VCaP (cell line): Measurements from ENCODE around the gene NT5DC3.

Experiments
- H3K27ac ChIP-seq: fragments of 450-650 bp; 2 replicates; pipeline ENCODE4 v1.5.1; 2017
- TF ChIP-seq, protein P1 (sequence below): fragments of 450-650 bp; conservative IDR thresholded peaks from 2 replicates; pipeline ENCODE4 v1.5.1; 2017; ENCODE audit warnings: mild to moderate bottlenecking, moderate library complexity

Gene NT5DC3

DNA sequence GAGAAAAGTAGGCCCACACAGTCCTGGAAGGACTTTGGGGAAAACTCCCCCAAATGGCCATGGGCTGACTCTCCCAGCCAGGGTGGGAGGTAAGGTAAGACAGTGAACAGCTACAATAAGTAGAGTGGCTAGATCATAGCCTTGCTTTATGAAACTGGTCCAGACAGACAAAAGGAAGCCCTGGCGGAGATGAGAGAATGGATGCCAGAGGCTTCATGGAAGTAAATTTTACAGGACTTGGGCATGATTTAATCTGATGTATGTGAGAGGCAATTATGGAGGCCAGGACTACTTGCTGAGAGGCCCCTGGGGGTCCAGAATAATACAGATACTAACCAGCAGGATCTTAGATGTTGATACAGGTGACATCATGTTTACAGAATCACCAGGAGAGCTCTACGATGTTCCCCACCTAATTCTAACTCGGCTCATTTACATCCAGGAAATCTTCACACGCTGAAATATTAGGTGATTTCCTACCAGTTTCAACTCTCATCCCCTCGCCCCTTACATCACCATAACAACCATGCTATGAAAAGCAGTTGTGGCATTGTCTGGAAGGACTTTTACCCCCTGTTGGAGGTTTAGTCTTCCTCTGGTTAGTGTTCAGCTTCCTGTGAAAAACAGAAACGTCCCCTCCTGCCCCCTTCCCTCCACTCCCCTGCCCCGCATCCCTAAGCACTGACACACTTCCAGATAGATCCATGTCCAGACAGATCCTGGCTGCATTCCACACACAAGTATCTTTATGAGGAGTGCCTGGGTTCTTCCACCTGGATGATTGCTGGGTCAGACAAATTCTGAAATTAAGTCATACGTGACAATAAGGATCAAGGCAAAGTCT, 39.5 kb upstream of the NT5DC3 start:
- TF ChIP-seq, protein P1, sequence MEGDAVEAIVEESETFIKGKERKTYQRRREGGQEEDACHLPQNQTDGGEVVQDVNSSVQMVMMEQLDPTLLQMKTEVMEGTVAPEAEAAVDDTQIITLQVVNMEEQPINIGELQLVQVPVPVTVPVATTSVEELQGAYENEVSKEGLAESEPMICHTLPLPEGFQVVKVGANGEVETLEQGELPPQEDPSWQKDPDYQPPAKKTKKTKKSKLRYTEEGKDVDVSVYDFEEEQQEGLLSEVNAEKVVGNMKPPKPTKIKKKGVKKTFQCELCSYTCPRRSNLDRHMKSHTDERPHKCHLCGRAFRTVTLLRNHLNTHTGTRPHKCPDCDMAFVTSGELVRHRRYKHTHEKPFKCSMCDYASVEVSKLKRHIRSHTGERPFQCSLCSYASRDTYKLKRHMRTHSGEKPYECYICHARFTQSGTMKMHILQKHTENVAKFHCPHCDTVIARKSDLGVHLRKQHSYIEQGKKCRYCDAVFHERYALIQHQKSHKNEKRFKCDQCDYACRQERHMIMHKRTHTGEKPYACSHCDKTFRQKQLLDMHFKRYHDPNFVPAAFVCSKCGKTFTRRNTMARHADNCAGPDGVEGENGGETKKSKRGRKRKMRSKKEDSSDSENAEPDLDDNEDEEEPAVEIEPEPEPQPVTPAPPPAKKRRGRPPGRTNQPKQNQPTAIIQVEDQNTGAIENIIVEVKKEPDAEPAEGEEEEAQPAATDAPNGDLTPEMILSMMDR: no peak
- H3K27ac ChIP-seq: no peak overlapping the region

DNA sequence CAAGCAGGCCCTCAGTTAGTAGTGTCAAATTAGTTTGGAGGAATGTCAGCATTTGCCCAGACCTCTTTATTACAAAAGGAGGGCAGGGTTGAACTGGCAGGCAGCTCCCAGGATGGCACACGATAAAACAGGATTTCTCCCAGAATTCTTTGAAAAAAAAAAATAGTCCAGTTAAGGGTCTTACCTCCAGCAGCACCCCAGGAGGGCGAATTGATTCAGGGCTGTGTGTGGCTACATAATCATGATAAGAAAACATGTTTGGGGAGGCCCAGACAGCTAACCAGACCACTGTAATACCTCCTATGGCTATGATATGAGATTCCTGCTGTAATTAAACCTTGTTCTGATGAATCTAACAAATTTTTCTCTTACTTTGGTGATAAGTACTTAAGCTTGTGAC, 38.8 kb upstream of the NT5DC3 start:
- no peak overlapping the region for H3K27ac ChIP-seq
- TF ChIP-seq, protein P1: no peak

DNA sequence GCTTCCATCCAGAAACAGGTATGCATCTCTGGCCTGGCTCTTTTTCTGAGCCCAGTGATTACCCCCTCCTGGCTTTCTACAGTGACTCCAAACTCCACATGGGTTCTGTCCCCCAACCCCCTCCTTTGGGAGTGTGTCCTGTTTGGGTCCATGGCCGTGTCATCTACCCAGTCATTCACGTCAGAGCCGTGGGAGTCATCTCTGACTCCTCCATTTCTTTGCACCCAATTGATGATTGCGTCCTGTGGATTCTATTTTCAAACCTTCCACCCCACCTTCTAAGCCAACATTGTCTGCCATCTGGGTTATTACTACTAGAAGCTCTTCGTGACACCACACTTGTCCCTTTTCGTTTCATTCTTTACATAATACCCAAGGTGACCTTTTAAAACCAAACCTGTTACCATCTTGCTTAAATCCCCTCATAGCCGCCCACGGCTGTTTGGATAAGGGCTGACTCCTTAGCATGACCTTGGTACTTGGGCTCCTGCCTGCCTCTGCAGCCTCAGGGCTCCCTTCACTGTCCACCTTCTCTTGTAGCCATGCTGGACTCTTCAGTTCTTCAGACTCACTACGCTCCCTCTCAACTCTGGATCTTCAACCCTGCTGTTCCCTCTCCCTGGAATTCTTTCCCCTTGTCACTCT, 38.1 kb upstream of the NT5DC3 start:
- TF ChIP-seq, protein P1: no peak
- no peak overlapping the region for H3K27ac ChIP-seq

DNA sequence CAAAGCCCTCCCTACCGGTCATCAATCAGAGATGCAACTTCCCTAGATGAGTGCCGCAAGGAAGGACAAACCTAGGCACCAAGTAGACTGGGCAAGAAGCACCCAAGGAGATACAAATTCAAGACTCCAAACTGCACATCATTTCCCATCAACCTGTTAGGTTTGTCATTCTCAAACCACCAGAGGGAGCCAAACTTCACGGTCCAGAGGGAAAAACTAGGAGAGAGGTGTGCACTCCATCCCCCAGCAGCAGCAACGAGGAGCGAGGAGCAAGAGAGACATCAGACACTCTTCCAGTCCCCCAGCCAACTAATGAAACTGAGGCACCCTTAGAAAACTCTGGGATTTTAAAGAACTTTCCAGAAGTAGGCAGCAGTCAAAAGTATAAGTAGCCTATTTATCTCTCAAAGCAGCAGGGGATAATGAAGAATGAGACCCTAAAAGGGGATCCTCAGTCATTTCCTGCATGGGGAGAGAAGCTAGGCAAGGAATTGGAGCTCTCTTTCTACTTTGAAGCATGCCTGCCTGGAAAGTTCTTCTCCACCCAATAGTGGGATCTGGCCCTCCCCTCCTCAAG, 37.0 kb upstream of the NT5DC3 start:
- no peak overlapping the region for H3K27ac ChIP-seq
- TF ChIP-seq, protein P1: peak; percentile 91

DNA sequence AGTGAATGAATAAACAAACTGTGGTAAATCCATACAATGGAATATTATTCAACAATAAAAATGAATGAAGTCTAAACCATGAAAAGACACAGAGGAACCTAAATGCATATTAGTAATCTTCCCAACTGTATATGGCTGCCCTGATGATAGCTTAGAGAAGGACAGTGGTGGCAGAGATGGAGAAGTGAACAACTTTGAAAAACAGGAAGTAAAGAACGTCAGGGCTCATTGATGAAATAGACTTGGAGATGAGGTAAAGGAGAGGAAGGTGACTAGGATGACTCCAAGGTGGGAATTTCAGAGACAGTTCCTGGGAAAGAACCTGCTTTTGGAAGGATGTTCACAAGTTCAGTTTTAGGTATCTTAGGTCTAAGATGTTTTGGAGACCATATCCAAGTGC, 36.3 kb upstream of the NT5DC3 start:
- TF ChIP-seq, protein P1: no peak
- no peak overlapping the region for H3K27ac ChIP-seq

DNA sequence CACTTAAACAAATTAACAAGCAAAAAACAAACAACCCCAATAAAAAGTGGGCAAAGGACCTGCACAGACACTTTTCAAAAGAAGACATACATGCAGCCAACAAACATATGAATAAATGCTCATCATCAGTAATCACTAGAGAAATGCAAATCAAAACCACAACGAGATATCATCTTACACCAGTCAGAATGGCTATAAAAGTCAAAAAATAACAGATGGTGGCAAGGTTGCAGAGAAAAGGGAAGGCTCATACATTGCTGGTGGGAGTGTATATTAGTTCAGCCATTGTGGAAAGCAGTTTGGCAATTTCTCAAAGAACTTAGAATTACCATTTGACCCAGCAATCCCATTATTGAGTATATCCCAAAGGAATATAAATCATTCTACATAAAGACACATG, 34.6 kb upstream of the NT5DC3 start:
- no peak overlapping the region for H3K27ac ChIP-seq
- TF ChIP-seq, protein P1: no peak

DNA sequence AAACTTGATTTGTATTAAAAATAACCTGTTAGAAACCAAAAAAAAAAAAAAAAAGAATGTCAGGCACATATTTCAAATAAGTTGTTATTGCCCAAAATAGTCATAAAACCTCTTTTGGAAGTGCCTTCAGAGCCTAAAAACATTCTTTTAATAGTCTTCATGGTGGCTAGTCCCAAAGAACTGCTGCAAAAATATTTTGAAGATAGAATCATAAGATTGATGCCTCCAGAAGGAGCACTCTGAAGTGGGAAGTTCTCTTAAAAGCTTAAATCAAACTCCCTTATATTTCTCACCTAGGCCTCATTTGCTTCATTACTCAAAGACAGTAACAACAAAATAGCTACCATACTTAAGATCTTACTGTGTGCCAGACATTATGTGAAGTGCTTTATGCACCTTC, 27.2 kb upstream of the NT5DC3 start:
- H3K27ac ChIP-seq: no peak overlapping the region
- TF ChIP-seq, protein P1: no peak
